SKM-1 treated with dmso at 0.1 percent for 144 hours (cell line): ENCODE data around the gene GRK3.

ENCODE experiments used
- DNase-seq: peaks from one replicate; lab custom pipeline; 2025; ENCODE audit not compliant: unreplicated experiment; lab: John Stamatoyannopoulos, UW

Gene GRK3

DNA sequence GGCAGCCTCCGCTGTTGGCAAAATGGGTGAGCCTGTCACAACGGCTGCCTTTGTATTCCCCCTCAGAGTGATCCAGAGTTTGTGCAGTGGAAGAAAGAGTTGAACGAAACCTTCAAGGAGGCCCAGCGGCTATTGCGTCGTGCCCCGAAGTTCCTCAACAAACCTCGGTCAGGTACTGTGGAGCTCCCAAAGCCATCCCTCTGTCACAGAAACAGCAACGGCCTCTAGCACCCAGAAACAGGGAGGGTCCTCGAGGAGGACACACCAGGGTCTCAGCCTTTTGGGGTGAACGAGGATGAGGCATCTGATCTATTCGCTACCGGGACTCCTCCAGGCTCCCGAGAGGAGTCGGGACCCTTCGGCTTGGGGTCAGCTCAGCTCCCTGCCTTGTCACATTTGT lies 157.7 kb downstream of the GRK3 start:
- no peak for DNase-seq

DNA sequence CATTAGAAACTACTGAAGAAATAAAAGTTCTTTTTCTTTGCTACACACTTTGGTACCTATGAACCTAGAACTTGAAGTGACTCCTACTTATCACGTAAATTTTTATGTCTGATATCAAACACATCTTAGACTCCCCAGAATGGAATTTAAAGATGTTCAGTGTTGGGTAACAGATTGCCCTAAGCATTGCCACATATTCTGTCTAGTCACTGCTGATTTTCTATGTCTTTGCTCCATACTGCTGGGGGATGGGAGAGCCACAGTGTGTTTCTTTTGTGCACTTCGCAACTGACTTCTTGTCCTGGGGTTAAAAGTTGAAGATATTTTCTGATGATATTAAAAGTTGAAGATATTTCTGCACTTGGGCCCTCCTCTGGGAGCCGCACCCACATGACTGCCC lies 158.2 kb downstream of the GRK3 start:
- no peak for DNase-seq

DNA sequence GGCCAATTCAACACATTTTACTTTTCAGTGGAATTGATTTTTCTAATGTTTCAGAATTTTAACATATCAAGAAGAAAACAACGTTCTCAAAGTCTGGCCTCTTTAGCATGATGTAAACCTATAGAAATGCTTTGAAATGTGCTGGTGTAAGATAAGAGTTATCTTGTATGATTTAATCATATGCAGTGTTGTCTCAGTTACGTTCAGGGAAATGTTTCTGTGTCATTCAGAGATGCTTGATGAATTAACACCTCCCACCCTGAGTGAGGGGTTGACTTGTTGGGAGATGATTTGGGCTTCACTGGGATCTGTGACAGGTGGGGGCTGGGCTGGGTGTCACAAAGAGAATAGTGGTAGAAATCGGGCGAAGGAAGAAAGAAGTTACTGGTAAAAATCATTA lies 161.8 kb downstream of the GRK3 start:
- no peak for DNase-seq

GRCh38 chr22:25728071-25728470 lies 163.6 kb downstream of the GRK3 start:
- DNase-seq = no peak

- DNase-seq = no peak
These were observed 164.8 kb downstream of the GRK3 start for GRCh38 chr22:25729016-25729995.

- DNase-seq = no peak
These were observed 171.2 kb downstream of the GRK3 start for GRCh38 chr22:25735650-25736049.

- DNase-seq = no peak
These were observed 172.0 kb downstream of the GRK3 start for GRCh38 chr22:25736378-25737011.

- no peak for DNase-seq
These were observed 175.3 kb downstream of the GRK3 start for GRCh38 chr22:25739659-25740344.

DNA sequence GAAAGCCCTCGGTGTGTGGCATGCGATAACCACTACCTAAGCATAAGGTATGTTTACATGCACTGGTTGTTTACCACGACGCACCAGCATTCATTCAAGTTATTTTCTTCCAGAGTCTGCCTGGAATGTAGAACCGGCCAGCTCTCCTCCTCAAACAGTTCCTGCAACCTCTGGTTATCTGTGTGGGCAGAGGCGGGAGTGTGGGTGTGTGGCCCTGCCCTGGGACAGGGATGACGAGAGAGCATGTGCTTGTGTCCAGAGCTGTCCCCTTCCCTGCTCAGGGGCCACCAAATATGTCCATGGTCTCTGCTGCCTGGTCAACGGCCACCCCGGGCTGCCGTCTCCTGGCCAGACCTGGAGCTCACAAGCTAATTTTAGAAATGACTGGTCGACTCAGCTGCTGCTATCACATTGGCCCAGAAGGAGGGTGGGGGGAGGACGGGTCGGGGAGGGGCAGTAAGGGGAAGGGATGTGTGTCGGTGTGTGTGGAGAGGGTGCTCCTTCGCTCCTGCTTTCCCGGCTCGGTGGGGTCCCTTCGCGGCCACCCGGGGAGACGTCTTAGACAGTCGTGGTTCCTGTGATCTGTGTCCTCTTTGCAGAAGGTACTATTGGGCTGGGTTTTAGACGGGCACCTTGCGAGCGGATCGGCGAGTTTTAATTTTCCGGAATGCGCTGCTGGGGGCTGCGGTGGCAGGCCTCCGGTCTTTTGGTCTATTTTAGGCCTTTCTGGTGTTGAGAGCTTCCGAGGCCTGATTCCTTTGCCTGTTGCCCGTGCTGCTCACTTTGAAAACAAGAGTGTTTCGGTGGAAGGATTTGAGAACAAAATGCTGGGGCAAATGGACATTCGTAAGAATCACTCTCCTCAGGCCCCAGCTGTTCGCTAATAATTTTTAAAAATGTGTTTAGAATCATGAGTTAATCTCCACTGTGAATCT lies 177.5 kb downstream of the GRK3 start, which contains the start of gene MYO18B:
MYO18B (plus strand) TSS at position 497 of the 935 bp plus-strand sequence. CDS start 18,905 bp downstream, outside the sequence.
- no peak for DNase-seq

- DNase-seq = no peak
These were observed 178.6 kb downstream of the GRK3 start for GRCh38 chr22:25742918-25743708.

GRCh38 chr22:25744694-25745093 lies 180.2 kb downstream of the GRK3 start:
- no peak for DNase-seq

- no peak for DNase-seq
These were observed 181.0 kb downstream of the GRK3 start for GRCh38 chr22:25745341-25746011.

DNA sequence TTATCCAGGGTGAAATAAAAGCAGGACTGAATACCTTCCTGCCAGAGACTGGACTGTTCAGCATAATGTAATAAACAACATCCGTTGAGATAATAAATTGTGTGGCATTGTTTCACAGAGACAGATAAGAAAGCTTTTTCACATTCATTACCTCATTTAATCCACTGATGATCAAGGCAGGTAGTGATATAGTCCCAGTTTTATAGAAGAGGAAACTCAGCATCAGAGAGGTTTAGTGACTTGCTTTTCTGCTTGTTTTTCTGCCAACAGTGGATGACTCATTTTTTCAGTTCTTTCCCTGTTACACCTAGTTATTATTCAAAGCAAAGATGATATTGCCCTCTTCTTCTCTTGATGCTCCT lies 181.5 kb downstream of the GRK3 start:
- DNase-seq = no peak

DNA sequence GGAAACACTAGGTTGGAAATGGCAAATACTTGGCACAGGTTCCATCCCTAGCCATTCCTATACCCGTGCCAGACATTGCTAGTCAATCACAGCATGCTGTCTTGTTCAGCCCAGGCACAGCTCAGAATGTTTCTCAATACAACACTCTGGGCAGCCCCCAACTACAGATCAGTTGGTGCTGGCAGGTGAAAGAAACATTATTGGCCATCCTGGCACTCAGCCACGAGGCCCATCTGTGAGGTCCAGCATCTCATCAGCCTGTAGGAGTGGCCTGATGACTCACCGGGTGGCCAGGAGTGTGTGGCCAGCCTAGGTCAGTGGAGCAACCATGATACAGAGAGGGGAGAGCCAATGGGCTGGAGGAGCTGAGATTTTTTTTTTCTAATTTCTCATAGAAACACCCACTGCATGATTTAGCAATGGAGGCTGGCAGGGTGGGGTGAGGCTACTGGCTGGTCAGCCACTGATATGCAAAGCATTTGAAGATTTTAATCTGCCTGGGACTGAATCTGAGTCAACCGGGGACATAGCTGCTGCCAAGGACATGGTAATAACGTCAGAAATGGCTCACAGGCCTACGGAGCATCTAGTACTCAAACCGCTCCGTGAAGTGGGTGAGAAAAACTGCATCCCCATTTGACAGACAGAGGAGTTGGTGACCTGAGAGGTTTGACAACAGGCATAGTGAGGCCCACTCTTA lies 182.9 kb downstream of the GRK3 start:
- DNase-seq = no peak

GRCh38 chr22:25748140-25748539 lies 183.7 kb downstream of the GRK3 start:
- DNase-seq = no peak

DNA sequence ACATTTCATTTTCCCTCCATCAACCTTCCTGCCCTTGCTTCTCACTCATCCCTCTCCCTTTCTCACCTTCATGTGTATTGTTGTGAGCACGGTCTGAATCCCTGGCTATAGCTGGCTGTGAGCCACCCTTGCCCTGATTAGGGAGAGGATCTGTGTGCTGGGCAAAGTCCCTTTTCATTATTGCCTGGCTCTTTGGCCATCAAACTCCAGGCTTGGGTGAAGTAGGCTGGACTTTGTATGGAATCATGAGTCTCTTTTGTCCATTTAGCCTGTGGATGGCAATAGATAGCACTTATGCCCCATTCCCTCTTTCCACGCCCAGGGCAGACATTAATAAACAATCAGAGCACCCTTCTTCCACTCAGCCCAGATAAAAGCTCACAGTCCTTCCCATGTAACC lies 184.2 kb downstream of the GRK3 start:
- no peak for DNase-seq

DNA sequence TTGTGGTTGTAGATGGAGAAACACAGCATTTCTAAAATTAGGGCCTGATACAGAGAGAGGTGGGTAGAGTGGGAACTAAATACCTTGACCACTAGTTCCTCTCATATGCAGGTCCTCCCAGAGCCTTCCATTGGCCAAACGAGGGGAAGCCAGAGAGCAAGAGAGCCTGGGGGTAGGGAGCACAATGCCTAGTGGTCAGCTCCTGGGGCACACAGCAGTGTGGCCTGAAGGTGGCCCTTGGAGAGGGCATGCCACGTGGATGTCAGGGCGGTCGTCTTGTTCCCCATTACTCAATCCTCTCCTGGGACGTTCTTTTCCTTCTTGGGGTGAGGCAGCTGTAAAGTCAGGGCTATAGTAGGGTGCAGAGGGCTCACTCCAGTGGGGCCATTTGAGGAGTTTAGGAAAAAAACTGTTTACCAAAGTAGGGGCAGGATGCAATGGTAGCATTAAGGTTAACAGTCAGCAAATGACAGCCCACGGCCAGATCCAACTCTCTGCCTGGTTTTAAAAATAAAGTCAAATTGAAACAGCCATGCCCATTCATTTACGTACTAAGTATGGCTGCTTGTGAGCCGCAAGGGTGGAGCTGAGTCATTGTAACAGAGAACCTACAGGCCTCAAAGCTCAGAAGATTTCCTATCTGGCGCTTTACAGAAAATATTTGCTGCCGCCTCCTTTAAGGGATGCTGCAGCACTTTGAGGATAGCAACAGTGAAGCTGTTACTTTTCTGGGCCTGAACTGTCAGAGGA lies 185.1 kb downstream of the GRK3 start:
- no peak for DNase-seq
